Smooth muscle cell (in vitro differentiated cells): Measurements from ENCODE around the gene MRPL12. TPM values are rescaled to one million over a fixed set of nuclear protein-coding genes. Genes with fewer than 3 reads are reported as not detected.

Source experiments
- DNase-seq: peaks from one replicate; lab custom pipeline; 2025; ENCODE audit not compliant: unreplicated experiment; lab: John Stamatoyannopoulos, UW
- H2AFZ ChIP-seq: fragments of 200-600 bp; sonication (generic); 2 replicates; pipeline ENCODE4 v1.6.0; 2016; ENCODE audit warnings: antibody characterized with exemption, low read depth, mild to moderate bottlenecking
- H3F3A ChIP-seq: fragments of 200-600 bp; sonication (generic); 2 replicates; pipeline ENCODE4 v1.6.0; 2017; ENCODE audit warnings: antibody characterized with exemption, low read depth
- H3K27ac ChIP-seq: fragments of 200-600 bp; sonication (generic); 2 replicates; pipeline ENCODE4 v1.5.1; 2016; ENCODE audit warnings: low read depth, mild to moderate bottlenecking
- H3K27me3 ChIP-seq: fragments of 200-600 bp; sonication (generic); 2 replicates; pipeline ENCODE4 v1.6.1; 2016; ENCODE audit warnings: low read depth, mild to moderate bottlenecking
- H3K36me3 ChIP-seq: fragments of 200-600 bp; sonication (generic); 2 replicates; pipeline ENCODE4 v1.5.1; 2016; ENCODE audit warnings: low read depth
- H3K4me1 ChIP-seq: fragments of 200-600 bp; sonication (generic); 2 replicates; pipeline ENCODE4 v1.5.1; 2016; ENCODE audit warnings: low read depth
- H3K4me2 ChIP-seq: fragments of 200-600 bp; sonication (generic); 2 replicates; pipeline ENCODE4 v1.6.0; 2016; ENCODE audit warnings: mild to moderate bottlenecking
- H3K4me3 ChIP-seq: fragments of 200-600 bp; sonication (generic); 2 replicates; pipeline ENCODE4 v1.5.1; 2016; ENCODE audit warnings: mild to moderate bottlenecking
- H3K79me2 ChIP-seq: fragments of 200-600 bp; sonication (generic); 2 replicates; pipeline ENCODE4 v1.6.0; 2016; ENCODE audit warnings: low read depth, mild to moderate bottlenecking
- H3K9ac ChIP-seq: fragments of 200-600 bp; sonication (generic); 2 replicates; pipeline ENCODE4 v1.6.0; 2016; ENCODE audit warnings: low read depth
- H3K9me3 ChIP-seq: fragments of 200-600 bp; sonication (generic); replicated peaks from 2 replicates; pipeline ENCODE4 v1.5.1; 2016; ENCODE audit warnings: low read depth
- H4K20me1 ChIP-seq: fragments of 200-600 bp; sonication (generic); 2 replicates; pipeline ENCODE4 v1.6.0; 2016; ENCODE audit warnings: low read depth
- WGBS: methylation state at CpG from one replicate; pipeline ENCODE4 v1.1.7; 2016; ENCODE audit warnings: low lambda C conversion rate; 5-methylcytosine and 5-hydroxymethylcytosine counted together
- polyA plus RNA-seq: library from polyadenylated mRNA; unstranded; fragments of >200 nt; fragmentation: Nextera tagmentation; extraction: Ambion mirVana; gene quantifications from 2 replicates; pipeline ENCODE4 v1.2.1, GENCODE V29; 2016
- total RNA-seq: library from RNA; depleted of rRNA; stranded (reverse); fragments of >200 nt; gene quantifications from 2 replicates; pipeline ENCODE4 v1.2.3, GENCODE V29; 2014
- TF ChIP-seq, protein P1 (sequence below): fragments of 200-600 bp; sonication (generic); IDR thresholded peaks from 2 replicates; pipeline ENCODE4 v1.5.1; 2017; ENCODE audit warnings: borderline replicate concordance, mild to moderate bottlenecking, antibody characterized with exemption; ENCODE audit not compliant: insufficient read depth, poor library complexity, severe bottlenecking

MRPL12 gene
- total and polyA plus RNA-seq, 2 experiments from 2014 or later: 22.2 to 83.6 TPM

DNA sequence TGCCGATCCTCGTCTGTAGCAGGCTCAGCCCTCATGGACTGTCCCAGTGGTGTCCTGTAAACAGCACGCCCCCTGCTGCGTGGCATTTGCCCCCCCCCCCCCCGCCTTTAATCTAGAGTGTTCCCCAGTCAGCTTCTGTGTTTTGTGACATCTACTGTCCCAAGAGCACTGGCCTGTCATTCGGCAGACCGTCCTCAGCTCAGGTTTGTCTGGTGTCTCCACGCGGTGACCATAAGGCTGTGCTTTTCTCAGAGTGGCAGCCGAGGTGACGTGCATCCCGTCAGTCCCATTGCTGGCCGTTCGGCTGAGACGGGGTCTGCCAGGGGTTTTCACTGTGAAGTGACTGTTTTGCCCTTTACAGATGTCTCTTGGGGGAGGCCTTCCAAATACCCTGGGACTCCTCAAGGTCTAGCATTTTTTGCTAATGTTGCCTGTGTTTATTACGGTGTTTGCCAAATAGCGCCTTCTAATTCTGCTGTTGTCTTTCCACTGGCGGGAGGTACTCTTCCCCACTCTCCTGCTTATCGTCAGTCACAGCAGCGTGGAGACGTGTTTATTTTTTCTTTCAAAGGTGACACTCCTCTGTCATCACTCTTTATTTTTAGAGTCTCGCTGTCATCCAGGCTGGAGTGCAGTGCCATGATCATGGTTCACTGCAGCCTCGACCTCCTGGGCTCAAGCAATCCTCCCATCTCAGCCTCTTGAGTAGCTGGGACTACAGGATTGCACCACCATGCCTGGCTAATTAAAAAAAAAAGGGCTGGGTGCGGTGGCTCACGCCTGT, 5.7 kb upstream of the MRPL12 start:
- TF ChIP-seq, protein P1, sequence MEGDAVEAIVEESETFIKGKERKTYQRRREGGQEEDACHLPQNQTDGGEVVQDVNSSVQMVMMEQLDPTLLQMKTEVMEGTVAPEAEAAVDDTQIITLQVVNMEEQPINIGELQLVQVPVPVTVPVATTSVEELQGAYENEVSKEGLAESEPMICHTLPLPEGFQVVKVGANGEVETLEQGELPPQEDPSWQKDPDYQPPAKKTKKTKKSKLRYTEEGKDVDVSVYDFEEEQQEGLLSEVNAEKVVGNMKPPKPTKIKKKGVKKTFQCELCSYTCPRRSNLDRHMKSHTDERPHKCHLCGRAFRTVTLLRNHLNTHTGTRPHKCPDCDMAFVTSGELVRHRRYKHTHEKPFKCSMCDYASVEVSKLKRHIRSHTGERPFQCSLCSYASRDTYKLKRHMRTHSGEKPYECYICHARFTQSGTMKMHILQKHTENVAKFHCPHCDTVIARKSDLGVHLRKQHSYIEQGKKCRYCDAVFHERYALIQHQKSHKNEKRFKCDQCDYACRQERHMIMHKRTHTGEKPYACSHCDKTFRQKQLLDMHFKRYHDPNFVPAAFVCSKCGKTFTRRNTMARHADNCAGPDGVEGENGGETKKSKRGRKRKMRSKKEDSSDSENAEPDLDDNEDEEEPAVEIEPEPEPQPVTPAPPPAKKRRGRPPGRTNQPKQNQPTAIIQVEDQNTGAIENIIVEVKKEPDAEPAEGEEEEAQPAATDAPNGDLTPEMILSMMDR: no peak
- H3K79me2 ChIP-seq: peaks cover 50% of the 10 kb centered on the region
- H3K9me3 ChIP-seq: no peaks in the 10 kb centered on the region
- 93% methylated on average over 25 of the region's 25 CpGs for WGBS
- H3K4me1 ChIP-seq: peaks cover 9% of the 10 kb centered on the region
- H3K4me3 ChIP-seq: no peak overlapping the region
- H3K4me2 ChIP-seq: no peak overlapping the region
- H3K9ac ChIP-seq: no peak overlapping the region
- no peaks in the 10 kb centered on the region for H3K36me3 ChIP-seq
- H3F3A ChIP-seq: peaks cover 3% of the 10 kb centered on the region
- no peak overlapping the region for H2AFZ ChIP-seq
- H3K27ac ChIP-seq: no peak overlapping the region
- no peak for DNase-seq
- no peaks in the 10 kb centered on the region for H3K27me3 ChIP-seq
- peaks cover 56% of the 10 kb centered on the region for H4K20me1 ChIP-seq

DNA sequence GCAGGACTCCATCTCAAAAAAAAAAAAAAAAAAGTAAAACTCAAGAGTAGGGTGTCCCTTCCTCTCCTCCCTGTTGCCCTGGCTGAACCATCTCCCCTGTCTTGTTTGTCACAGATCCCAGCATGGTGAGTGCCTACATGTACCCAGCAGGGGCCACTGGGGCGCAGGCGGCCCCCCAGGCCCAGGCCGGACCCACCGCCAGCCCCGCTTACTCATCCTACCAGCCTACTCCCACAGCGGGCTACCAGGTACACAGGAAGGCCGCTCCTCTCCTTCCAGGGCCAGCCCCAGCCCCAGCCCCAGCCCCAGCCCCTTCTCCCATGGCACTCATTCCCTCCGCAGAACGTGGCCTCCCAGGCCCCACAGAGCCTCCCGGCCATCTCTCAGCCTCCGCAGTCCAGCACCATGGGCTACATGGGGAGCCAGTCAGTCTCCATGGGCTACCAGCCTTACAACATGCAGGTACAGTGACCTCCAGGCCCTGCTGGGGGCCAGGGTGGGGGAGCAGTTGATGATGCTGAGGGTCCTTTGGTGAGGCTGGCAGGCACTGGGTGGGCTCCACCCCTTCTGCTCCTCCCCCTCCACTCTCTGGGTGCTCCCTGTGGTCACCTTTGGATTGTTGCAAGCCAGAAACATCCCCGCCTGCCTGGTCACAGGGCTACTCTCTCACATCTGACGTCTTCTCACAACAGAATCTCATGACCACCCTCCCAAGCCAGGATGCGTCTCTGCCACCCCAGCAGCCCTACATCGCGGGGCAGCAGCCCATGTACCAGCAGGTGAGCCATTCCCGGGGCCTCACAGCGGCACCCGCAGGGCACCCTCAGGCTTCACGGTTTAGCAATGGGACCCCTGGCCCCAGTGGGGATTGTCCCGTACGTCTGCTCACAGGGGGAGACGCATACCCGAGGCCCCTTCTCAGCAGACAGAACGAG, 2.5 kb upstream of the MRPL12 start:
- Histone ChIP-seq H3K4me3 (no peak overlapping the region), H3F3A (peaks cover 3% of the 10 kb centered on the region), H2AFZ (no peak overlapping the region), H3K9me3 (no peaks in the 10 kb centered on the region), H4K20me1 (peaks cover 39% of the 10 kb centered on the region), H3K27me3 (no peaks in the 10 kb centered on the region), H3K9ac (no peak overlapping the region), H3K36me3 (no peaks in the 10 kb centered on the region), H3K4me2 (no peak overlapping the region), H3K79me2 (peaks cover 72% of the 10 kb centered on the region), H3K27ac (no peak overlapping the region), H3K4me1 (peaks cover 16% of the 10 kb centered on the region)
- TF ChIP-seq, protein P1: no peak
- 94% methylated on average over 24 of the region's 25 CpGs for WGBS
- DNase-seq: no peak

DNA sequence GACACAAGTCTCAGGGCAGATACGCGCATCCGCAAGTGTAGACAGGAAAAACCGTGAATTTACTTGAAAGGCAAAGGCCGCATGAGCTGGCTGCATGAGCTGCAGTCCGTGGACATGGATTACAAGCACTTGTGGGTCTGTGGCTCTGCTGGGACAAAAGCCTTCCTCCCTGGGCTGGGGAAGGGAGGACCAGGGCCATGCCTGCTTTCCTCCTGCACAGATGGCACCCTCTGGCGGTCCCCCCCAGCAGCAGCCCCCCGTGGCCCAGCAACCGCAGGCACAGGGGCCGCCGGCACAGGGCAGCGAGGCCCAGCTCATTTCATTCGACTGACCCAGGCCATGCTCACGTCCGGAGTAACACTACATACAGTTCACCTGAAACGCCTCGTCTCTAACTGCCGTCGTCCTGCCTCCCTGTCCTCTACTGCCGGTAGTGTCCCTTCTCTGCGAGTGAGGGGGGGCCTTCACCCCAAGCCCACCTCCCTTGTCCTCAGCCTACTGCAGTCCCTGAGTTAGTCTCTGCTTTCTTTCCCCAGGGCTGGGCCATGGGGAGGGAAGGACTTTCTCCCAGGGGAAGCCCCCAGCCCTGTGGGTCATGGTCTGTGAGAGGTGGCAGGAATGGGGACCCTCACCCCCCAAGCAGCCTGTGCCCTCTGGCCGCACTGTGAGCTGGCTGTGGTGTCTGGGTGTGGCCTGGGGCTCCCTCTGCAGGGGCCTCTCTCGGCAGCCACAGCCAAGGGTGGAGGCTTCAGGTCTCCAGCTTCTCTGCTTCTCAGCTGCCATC, 1.7 kb upstream of the MRPL12 start:
- DNase-seq: no peak
- no peaks in the 10 kb centered on the region for H3K36me3 ChIP-seq
- peak overlapping the region; percentile 97 for H3K4me2 ChIP-seq
- H3K27ac ChIP-seq: no peak overlapping the region
- H3K79me2 ChIP-seq: peaks cover 72% of the 10 kb centered on the region
- no peaks in the 10 kb centered on the region for H3K27me3 ChIP-seq
- no peak overlapping the region for H2AFZ ChIP-seq
- no peaks in the 10 kb centered on the region for H3K9me3 ChIP-seq
- H3K4me1 ChIP-seq: peaks cover 16% of the 10 kb centered on the region
- H4K20me1 ChIP-seq: peaks cover 36% of the 10 kb centered on the region
- peak overlapping the region; percentile 93 for H3K4me3 ChIP-seq
- TF ChIP-seq, protein P1: no peak
- WGBS: 89% methylated on average over 23 of the region's 23 CpGs
- no peak overlapping the region for H3K9ac ChIP-seq
- H3F3A ChIP-seq: peaks cover 3% of the 10 kb centered on the region
